ENCODE measurements around the gene FRRS1. TPM values are rescaled to one million over a fixed set of nuclear protein-coding genes. Genes with fewer than 3 reads are reported as not detected.
A peak's percentile ranks its signal among the peaks of the same experiment; 100 is the strongest.

Gene FRRS1

DNA sequence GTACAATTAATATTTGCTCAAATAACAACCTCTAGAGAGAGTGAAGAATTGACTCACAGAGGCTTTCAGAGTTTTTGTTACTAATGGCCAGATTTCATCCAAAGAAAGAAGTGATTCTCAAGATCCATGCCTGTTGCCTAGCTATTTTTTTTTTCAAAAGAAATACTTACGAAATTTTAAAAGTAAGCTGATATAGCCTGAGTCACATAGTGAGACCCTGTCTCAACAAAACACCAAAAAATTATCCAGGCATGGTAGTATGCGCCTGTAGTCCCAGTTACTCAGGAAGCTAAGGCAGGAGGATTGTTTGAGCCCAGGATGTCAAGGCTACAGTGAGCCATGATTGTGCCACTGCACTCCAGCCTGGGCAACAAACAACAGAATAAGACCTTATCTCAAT lies 105.9 kb downstream of the FRRS1 start:
- Histone ChIP-seq H3K36me3 (ENCODE audit: insufficient read depth, low read length) (no peaks in the 10 kb centered on the region), H3K9ac (ENCODE audit: low read depth, low read length) (peak overlapping the region; percentile 50), H3K4me3 (ENCODE audit: low read length) (no peak overlapping the region), H3K9me3 (replicated peaks; ENCODE audit: low read length) (no peaks in the 10 kb centered on the region), H3K27me3 (ENCODE audit: control insufficient read depth, insufficient read depth, low read length) (no peaks in the 10 kb centered on the region), H3K4me2 (ENCODE audit: low read length) (no peak overlapping the region), H3K4me1 (ENCODE audit: control insufficient read depth, insufficient read depth, low read length) (peaks cover 26% of the 10 kb centered on the region)

- Histone ChIP-seq H3K9me3 (replicated peaks; ENCODE audit: low read length) (no peaks in the 10 kb centered on the region), H3K4me1 (ENCODE audit: control insufficient read depth, insufficient read depth, low read length) (peaks cover 26% of the 10 kb centered on the region), H3K4me3 (ENCODE audit: low read length) (no peak overlapping the region), H3K4me2 (ENCODE audit: low read length) (no peak overlapping the region), H3K27me3 (ENCODE audit: control insufficient read depth, insufficient read depth, low read length) (no peaks in the 10 kb centered on the region), H3K9ac (ENCODE audit: low read depth, low read length) (peak overlapping the region; percentile 50), H3K36me3 (ENCODE audit: insufficient read depth, low read length) (no peaks in the 10 kb centered on the region)
These were observed 106.7 kb downstream of the FRRS1 start for GRCh38 chr1:99659755-99660210.

Small RNA genes lying within 50 kb of the gene (small RNA-seq; reads per million reads assigned to genes)
- not detected for gene RF00019
- not detected for gene RNU4-75P
